ENCODE measurements around the gene NMNAT1. TPM values are rescaled to one million over a fixed set of nuclear protein-coding genes. Genes with fewer than 3 reads are reported as not detected.

The NMNAT1 gene
- total RNA-seq, 1 donor, result 13.8 TPM

DNA sequence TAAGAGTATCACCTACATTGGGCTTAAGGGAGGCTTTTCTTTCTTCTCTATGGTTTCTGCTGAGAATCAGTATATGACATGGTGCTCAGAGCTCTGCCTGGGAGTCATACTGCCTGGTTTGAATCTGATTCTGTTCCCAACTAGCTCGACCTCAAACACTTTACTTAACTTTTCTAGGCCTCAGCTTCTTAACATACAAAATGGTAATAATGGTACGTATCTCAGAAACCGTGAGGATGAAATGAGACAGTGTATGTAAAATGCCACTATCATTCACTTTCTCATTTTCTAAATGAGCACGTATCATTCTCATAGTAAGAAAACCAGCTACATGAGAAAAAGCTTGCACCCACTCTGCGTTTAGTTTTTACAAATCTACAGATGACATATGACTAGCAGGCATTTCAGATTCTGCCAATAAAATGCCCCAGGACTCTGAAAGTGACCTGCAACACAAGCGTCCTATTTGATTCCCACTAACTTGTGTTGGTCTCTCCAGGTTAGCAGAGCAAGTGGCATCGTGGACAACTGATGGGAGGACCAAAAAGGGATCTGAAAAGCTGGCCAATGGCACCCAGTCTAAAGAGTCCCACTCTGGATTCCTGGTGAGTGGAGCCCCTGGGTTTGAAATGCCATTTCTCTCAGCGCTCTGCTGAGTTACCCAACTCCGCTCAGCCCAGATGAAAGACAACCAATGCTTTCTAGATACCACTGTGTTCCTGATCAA is 39.3 kb upstream of the NMNAT1 start:
- no peak for DNase-seq (ENCODE audit: low read depth)
- TF ChIP-seq CTCF (IDR thresholded peaks at IDR 0.05; ENCODE audit: insufficient read depth, low read depth, low read length), result no peak
- no peak overlapping the region for H3K4me3 ChIP-seq (ENCODE audit: low read depth, low read length)

DNA sequence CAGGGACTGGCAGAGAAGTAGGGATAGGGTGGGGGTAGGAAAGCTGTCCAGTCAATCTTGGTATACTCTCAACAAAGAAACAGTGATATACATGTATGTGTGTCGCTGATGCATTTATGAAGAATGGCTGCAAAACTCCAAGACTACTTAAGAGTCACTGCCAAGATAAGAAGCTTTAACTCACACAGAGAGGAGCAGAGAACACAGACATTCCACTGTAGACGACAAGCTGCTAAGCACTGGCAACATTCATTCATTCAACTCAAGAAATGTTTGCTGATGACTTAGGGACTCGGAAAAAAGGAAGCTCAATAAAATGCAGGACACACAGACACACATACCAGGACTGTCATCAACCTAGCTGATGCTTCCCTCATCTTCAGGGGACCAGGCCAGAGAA is 38.7 kb upstream of the NMNAT1 start:
- TF ChIP-seq CTCF (IDR thresholded peaks at IDR 0.05; ENCODE audit: insufficient read depth, low read depth, low read length), result no peak
- H3K4me3 ChIP-seq (ENCODE audit: low read depth, low read length), result no peak overlapping the region
- no peak for DNase-seq (ENCODE audit: low read depth)

- no peak for TF ChIP-seq CTCF (IDR thresholded peaks at IDR 0.05; ENCODE audit: insufficient read depth, low read depth, low read length)
- no peak overlapping the region for H3K4me3 ChIP-seq (ENCODE audit: low read depth, low read length)
- no peak for DNase-seq (ENCODE audit: low read depth)
Measured at GRCh38 chr1:9905010-9905409, 38.3 kb upstream of the NMNAT1 start.

DNA sequence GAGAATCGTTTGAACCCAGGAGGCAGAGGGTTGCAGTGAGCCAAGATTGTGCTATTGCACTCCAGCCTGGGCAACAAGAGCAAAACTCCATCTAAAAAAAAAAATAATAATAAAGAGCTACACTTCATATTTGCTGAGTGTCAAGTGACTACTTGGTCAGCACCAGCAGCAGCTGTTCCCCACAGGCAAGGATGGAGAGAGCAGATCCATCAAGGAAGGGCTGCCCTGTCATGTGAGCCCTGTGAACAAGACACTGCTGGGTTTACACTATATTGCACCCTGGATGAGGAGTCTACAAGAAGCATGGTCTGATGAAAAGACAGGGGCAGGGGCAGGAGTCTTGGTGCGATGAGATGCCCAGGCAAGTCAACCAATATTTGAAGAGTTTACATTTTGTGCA is 36.8 kb upstream of the NMNAT1 start:
- no peak for TF ChIP-seq CTCF (IDR thresholded peaks at IDR 0.05; ENCODE audit: insufficient read depth, low read depth, low read length)
- DNase-seq (ENCODE audit: low read depth), result no peak
- no peak overlapping the region for H3K4me3 ChIP-seq (ENCODE audit: low read depth, low read length)

DNA sequence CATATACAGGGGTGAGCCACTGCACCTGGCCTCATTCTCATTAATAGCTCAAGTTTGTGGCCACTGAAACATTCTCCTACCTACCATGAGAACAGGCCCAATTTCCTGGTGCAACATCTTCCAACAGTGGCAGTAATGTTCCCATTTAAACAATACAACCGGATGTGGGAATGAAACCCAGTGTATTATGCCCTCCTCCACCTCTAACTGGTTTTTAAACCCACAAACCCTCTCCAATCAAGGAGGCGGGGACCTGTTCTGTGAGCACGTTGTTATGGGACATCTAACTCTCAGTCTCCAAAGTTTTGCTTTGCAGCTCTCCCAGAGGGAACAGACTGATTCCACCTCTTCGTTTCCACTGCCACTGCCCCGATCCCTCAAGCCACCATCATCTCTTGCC is 35.8 kb upstream of the NMNAT1 start:
- no peak for DNase-seq (ENCODE audit: low read depth)
- TF ChIP-seq CTCF (IDR thresholded peaks at IDR 0.05; ENCODE audit: insufficient read depth, low read depth, low read length), result no peak
- H3K4me3 ChIP-seq (ENCODE audit: low read depth, low read length), result no peak overlapping the region

DNA sequence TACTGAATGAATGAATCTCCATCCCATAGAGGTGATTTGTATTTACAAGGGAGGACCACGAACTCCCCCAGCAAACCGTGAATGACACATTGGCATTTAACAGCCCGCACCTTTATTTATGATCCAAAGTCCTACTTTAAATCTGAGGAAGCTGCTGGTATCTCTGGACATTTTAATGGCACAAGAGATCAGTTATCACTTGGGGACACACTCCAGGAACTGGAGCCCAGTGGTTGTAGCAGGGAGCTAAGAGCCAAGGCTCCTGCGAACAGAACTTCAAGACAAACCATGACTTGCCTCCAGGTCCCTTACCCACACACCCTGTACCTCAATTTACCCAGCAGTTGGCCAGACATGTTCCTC is 34.4 kb upstream of the NMNAT1 start:
- TF ChIP-seq CTCF (IDR thresholded peaks at IDR 0.05; ENCODE audit: insufficient read depth, low read depth, low read length), result no peak

More for the DNA sequence above, 34.4 kb upstream of the NMNAT1 start:
- peak overlapping the region; percentile 78 for H3K4me3 ChIP-seq (ENCODE audit: low read depth, low read length)
- no peak for DNase-seq (ENCODE audit: low read depth)

Measured in fibroblast of villous mesenchyme (primary cell).